ENCODE results near the gene SLC25A21.

DNA sequence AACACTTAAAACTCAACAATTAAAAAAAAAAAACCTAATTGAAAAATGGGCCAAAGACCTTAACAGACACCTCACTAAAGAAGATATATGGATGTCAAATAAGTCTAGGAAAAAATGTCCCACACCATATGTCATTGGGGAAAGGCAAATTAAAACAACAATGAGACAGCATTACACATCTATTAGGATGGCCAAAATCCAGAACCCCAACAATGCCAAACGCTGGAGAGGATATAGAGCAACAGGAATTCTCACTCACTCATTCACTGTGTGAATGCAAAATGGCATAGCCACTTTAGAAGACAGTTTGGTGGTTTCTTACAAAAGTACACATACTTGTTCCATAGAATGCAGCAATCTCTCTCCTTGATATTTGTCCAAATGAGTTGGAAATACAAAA, 173.7 kb downstream of the SLC25A21 start:
- no peak for TF ChIP-seq TAF1 (IDR thresholded peaks at IDR 0.05; ENCODE audit: borderline replicate concordance, low read depth, low read length)
- no peak for TF ChIP-seq POLR2AphosphoS5 (IDR thresholded peaks at IDR 0.05; ENCODE audit: low read depth, low read length)
- TF ChIP-seq POLR2A (IDR thresholded peaks at IDR 0.05; ENCODE audit: low read depth, low read length) = no peak
